Measurements from ENCODE around the gene MARK2. TPM values are rescaled to one million over a fixed set of nuclear protein-coding genes. Genes with fewer than 3 reads are reported as not detected.

The MARK2 gene
- total RNA-seq, 2 donors from 2014 or later, result 39.7 to 39.8 TPM

GRCh38 chr11:63917692-63918506 lies 79.0 kb downstream of the MARK2 start:
- Mint-ChIP-seq H3K27ac (peak overlapping the region; percentile 91), H3K9me3 (no peaks in the 10 kb centered on the region), H3K4me3 (peak overlapping the region; percentile 80), H3K4me1 (peaks cover 20% of the 10 kb centered on the region), H3K36me3 (ENCODE audit: low read depth) (peaks cover 11% of the 10 kb centered on the region), H3K27me3 (ENCODE audit: insufficient read depth) (peaks cover 3% of the 10 kb centered on the region)
- peaks cover 5% of the 10 kb centered on the region for H3K36me3 ChIP-seq (ENCODE audit: control insufficient read depth, insufficient read depth, low read length)
- no peaks in the 10 kb centered on the region for H3K9me3 ChIP-seq (ENCODE audit: control insufficient read depth, low read length)
- 6% methylated on average over 45 of the region's 50 CpGs; no CpG with 5 or more reads in 1 of the 2 experiments for WGBS, 2 experiments (ENCODE audit: insufficient coverage in 1 of 2, insufficient read length in 1 of 2)
- no peaks in the 10 kb centered on the region for H3K27me3 ChIP-seq (ENCODE audit: control insufficient read depth, insufficient read depth, low read length, poor library complexity, severe bottlenecking)
- peaks cover 5% of the 10 kb centered on the region for H3K4me1 ChIP-seq (ENCODE audit: control insufficient read depth, insufficient read depth, low read length)
- peak overlapping the region; percentile 79 for H3K4me3 ChIP-seq (ENCODE audit: low read length)
- H3K9ac ChIP-seq (ENCODE audit: extremely low read depth, low read length, poor library complexity, severe bottlenecking), result peak overlapping the region; percentile 34
- H3K27ac ChIP-seq (ENCODE audit: low read depth, low read length), result peak overlapping the region; percentile 99
- no peak for TF ChIP-seq CTCF (conservative IDR thresholded peaks at IDR 0.05)
- peak; percentile 95 for DNase-seq

- Mint-ChIP-seq H3K27me3 (ENCODE audit: insufficient read depth) (peaks cover 10% of the 10 kb centered on the region), H3K27ac (peak overlapping the region; percentile 90), H3K4me1 (peaks cover 20% of the 10 kb centered on the region), H3K36me3 (ENCODE audit: low read depth) (peaks cover 8% of the 10 kb centered on the region), H3K9me3 (no peaks in the 10 kb centered on the region), H3K4me3 (peak overlapping the region; percentile 80)
- 3 to 26% methylated on average over 4 to 9 of the region's 9 CpGs for whole genome bisulfite sequencing, 2 experiments (ENCODE audit: insufficient coverage in 1 of 2, insufficient read length in 1 of 2)
- Histone ChIP-seq H3K36me3 (ENCODE audit: control insufficient read depth, insufficient read depth, low read length) (peaks cover 4% of the 10 kb centered on the region), H3K9me3 (ENCODE audit: control insufficient read depth, low read length) (no peaks in the 10 kb centered on the region), H3K27me3 (ENCODE audit: control insufficient read depth, insufficient read depth, low read length, poor library complexity, severe bottlenecking) (no peaks in the 10 kb centered on the region), H3K4me3 (ENCODE audit: low read length) (peak overlapping the region; percentile 17), H3K9ac (ENCODE audit: extremely low read depth, low read length, poor library complexity, severe bottlenecking) (peak overlapping the region; percentile 20), H3K27ac (ENCODE audit: low read depth, low read length) (peak overlapping the region; percentile 99), H3K4me1 (ENCODE audit: control insufficient read depth, insufficient read depth, low read length) (peaks cover 5% of the 10 kb centered on the region)
- DNase-seq, result peak; percentile 81
- TF ChIP-seq CTCF (conservative IDR thresholded peaks at IDR 0.05), result no peak
These were observed 79.7 kb downstream of the MARK2 start for GRCh38 chr11:63918507-63919191.

GRCh38 chr11:63919267-63920125 lies 80.6 kb downstream of the MARK2 start:
- peak overlapping the region; percentile 85 for H3K27ac Mint-ChIP-seq
- DNase-seq, result peak; percentile 92
- peaks cover 17% of the 10 kb centered on the region for H3K27me3 Mint-ChIP-seq (ENCODE audit: insufficient read depth)
- WGBS, 2 experiments (ENCODE audit: insufficient coverage in 1 of 2, insufficient read length in 1 of 2), result 23% methylated on average over 23 to 40 of the region's 41 CpGs
- no peak for TF ChIP-seq CTCF (conservative IDR thresholded peaks at IDR 0.05)
- no peaks in the 10 kb centered on the region for H3K9me3 Mint-ChIP-seq
- peak overlapping the region; percentile 80 for H3K4me3 Mint-ChIP-seq
- H3K36me3 Mint-ChIP-seq (ENCODE audit: low read depth), result no peaks in the 10 kb centered on the region
- Histone ChIP-seq H3K27ac (ENCODE audit: low read depth, low read length) (peak overlapping the region; percentile 99), H3K9me3 (ENCODE audit: control insufficient read depth, low read length) (no peaks in the 10 kb centered on the region), H3K36me3 (ENCODE audit: control insufficient read depth, insufficient read depth, low read length) (no peaks in the 10 kb centered on the region), H3K9ac (ENCODE audit: extremely low read depth, low read length, poor library complexity, severe bottlenecking) (no peak overlapping the region), H3K4me1 (ENCODE audit: control insufficient read depth, insufficient read depth, low read length) (peaks cover 5% of the 10 kb centered on the region), H3K4me3 (ENCODE audit: low read length) (no peak overlapping the region), H3K27me3 (ENCODE audit: control insufficient read depth, insufficient read depth, low read length, poor library complexity, severe bottlenecking) (no peaks in the 10 kb centered on the region)
- H3K4me1 Mint-ChIP-seq, result peaks cover 20% of the 10 kb centered on the region

Data from endodermal cell (in vitro differentiated cells).